HFFc6 (cell line): ENCODE data around the gene MED27. TPM values are rescaled to one million over a fixed set of nuclear protein-coding genes. Genes with fewer than 3 reads are reported as not detected.

Experiments used
- DNase-seq: peaks from one replicate; pipeline ENCODE4 v3.0.0-alpha.2; 2018
- H3K27ac Mint-ChIP-seq: 2 replicates; pipeline ENCODE4 v1.8.0; 2020; ENCODE audit warnings: mild to moderate bottlenecking, mixed read lengths
- H3K27me3 Mint-ChIP-seq: 2 replicates; pipeline ENCODE4 v1.8.0; 2021; ENCODE audit warnings: mild to moderate bottlenecking, moderate library complexity, mixed read lengths; ENCODE audit not compliant: insufficient read depth
- H3K36me3 Mint-ChIP-seq: 2 replicates; pipeline ENCODE4 v1.8.0; 2021; ENCODE audit warnings: low read depth, mixed read lengths
- H3K4me1 Mint-ChIP-seq: 2 replicates; pipeline ENCODE4 v1.8.0; 2020; ENCODE audit warnings: low read depth, mixed read lengths
- H3K4me3 Mint-ChIP-seq: 2 replicates; pipeline ENCODE4 v1.8.0; 2020; ENCODE audit warnings: mild to moderate bottlenecking, moderate library complexity, mixed read lengths
- H3K9me3 Mint-ChIP-seq: 2 replicates; pipeline ENCODE4 v1.8.0; 2020; ENCODE audit warnings: mild to moderate bottlenecking, mixed read lengths
- total RNA-seq, 6 experiments: library from RNA; stranded (reverse); fragmentation: NEBNext Ultra II Directional; extraction: Animal tissue kit (Norgen Biotek cat#: 25700); gene quantifications; 2 replicates in 1 of 6; 3 replicates in 5 of 6; pipeline ENCODE4 v1.2.3, GENCODE V29; 2021
- TF ChIP-seq, protein P1 (sequence below): fragments of 200-600 bp; sonication (generic); IDR thresholded peaks from 2 replicates; pipeline ENCODE4 v1.5.0; 2021; ENCODE audit warnings: antibody characterized with exemption, mild to moderate bottlenecking

Gene MED27
- total RNA-seq, 6 experiments from 2014 or later = 30.2 to 37.7 (median 32.7) TPM

DNA sequence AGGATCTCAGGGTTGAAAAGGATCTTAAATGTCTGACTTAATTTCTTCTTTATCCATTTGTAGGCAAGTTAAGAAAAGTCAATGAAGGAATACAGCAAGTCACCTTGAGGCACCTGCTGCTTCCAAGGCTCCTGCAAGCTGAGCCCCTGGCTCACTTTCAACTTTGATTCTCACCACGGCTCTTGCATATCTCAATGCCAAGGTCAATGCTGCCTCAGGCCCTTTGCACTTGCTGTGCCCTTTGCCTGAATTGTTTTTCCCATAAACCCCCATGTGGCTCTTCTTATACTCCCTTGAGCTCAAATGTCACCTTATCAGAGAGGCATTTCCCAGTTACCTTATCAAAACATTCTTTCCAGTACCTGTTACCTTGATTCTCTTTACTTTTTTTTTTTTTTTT, 195.4 kb downstream of the MED27 start:
- TF ChIP-seq, protein P1, sequence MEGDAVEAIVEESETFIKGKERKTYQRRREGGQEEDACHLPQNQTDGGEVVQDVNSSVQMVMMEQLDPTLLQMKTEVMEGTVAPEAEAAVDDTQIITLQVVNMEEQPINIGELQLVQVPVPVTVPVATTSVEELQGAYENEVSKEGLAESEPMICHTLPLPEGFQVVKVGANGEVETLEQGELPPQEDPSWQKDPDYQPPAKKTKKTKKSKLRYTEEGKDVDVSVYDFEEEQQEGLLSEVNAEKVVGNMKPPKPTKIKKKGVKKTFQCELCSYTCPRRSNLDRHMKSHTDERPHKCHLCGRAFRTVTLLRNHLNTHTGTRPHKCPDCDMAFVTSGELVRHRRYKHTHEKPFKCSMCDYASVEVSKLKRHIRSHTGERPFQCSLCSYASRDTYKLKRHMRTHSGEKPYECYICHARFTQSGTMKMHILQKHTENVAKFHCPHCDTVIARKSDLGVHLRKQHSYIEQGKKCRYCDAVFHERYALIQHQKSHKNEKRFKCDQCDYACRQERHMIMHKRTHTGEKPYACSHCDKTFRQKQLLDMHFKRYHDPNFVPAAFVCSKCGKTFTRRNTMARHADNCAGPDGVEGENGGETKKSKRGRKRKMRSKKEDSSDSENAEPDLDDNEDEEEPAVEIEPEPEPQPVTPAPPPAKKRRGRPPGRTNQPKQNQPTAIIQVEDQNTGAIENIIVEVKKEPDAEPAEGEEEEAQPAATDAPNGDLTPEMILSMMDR = no peak
- Mint-ChIP-seq H3K36me3 (no peaks in the 10 kb centered on the region), H3K4me1 (no peaks in the 10 kb centered on the region), H3K4me3 (no peak overlapping the region), H3K9me3 (no peaks in the 10 kb centered on the region), H3K27me3 (no peaks in the 10 kb centered on the region; the same call in 1 of the 2 replicates), H3K27ac (no peak overlapping the region)
- DNase-seq = no peak

GRCh38 chr9:131880833-131881583, 198.7 kb downstream of the MED27 start:
- H3K9me3 Mint-ChIP-seq = no peaks in the 10 kb centered on the region
- no peak overlapping the region for H3K4me3 Mint-ChIP-seq
- H3K4me1 Mint-ChIP-seq = peaks cover 13% of the 10 kb centered on the region
- no peaks in the 10 kb centered on the region; the same call in 1 of the 2 replicates for H3K27me3 Mint-ChIP-seq
- TF ChIP-seq, protein P1 = no peak
- no peak for DNase-seq
- H3K27ac Mint-ChIP-seq = no peak overlapping the region
- peaks cover 12% of the 10 kb centered on the region for H3K36me3 Mint-ChIP-seq

GRCh38 chr9:131879911-131880290, 199.8 kb downstream of the MED27 start:
- H3K4me3 Mint-ChIP-seq = no peak overlapping the region

DNA sequence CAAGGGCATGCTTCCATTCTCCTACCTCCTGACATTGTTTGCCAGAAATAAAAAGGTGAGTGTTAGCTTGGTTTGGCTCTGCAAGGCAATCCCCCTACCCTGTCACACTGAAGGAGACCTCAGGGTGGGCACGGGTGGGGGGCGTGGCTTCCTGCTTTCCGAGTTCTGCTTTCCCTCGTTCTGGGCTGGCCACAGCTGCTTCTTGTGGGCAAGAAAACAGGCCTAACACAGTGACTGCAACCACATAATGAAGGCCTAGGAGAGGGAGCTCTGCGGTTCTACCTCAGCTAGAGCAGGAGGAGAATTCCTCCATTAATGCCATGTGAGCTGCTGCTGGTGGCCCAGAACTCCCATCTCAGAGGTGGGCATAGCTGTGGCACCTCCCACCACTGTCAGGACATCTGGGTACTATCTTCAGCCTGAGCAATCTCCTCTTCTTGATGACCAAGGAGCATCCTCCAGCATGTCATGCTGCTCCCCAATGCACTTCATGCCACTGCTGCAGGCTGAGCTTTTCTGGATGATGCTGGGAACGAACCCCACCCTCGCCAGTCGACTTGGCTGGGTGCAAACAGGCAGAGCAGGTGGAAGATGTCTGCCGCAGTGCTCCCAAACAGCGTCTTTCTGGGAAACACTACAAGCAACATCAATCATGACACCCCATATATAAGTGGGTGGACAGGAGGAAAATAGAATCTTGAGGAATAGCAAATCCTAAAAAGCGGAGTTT, 200.3 kb downstream of the MED27 start:
- no peak overlapping the region for H3K4me3 Mint-ChIP-seq
- TF ChIP-seq, protein P1 = no peak
- DNase-seq = no peak
- H3K4me1 Mint-ChIP-seq = peaks cover 17% of the 10 kb centered on the region
- H3K27ac Mint-ChIP-seq = no peak overlapping the region
- peaks cover 13% of the 10 kb centered on the region for H3K36me3 Mint-ChIP-seq
- no peaks in the 10 kb centered on the region; the same call in 1 of the 2 replicates for H3K27me3 Mint-ChIP-seq
- no peaks in the 10 kb centered on the region for H3K9me3 Mint-ChIP-seq

More at GRCh38 chr9:131879911-131880290, 199.8 kb downstream of the MED27 start:
- TF ChIP-seq, protein P1 = no peak
- Mint-ChIP-seq H3K27ac (no peak overlapping the region), H3K36me3 (peaks cover 13% of the 10 kb centered on the region), H3K4me1 (peaks cover 17% of the 10 kb centered on the region), H3K9me3 (no peaks in the 10 kb centered on the region), H3K27me3 (no peaks in the 10 kb centered on the region; the same call in 1 of the 2 replicates)
- DNase-seq = no peak

DNA sequence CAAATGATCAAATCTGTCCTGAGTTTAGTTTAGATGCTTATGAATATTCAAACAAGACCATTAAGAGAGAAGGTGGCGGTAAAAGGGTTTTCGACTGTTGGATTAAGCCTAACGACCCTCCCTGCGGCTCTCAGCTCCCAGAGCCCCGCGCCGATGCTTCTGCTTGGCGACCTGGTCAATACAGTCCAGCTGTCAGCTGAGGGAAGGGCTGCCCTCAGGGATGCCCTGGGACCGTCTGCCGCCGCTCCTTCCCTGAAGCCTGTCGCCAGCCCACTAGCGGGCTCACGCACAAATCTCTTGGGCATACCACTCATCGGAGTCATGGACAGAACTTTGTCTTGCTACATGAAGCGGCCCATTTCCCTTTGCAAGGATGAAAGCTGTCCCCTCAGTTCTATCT, 203.2 kb downstream of the MED27 start:
- TF ChIP-seq, protein P1 = no peak
- Mint-ChIP-seq H3K4me3 (no peak overlapping the region), H3K36me3 (peaks cover 13% of the 10 kb centered on the region), H3K27ac (peak overlapping the region; percentile 67), H3K4me1 (peaks cover 17% of the 10 kb centered on the region), H3K27me3 (no peaks in the 10 kb centered on the region; the same call in 1 of the 2 replicates), H3K9me3 (no peaks in the 10 kb centered on the region)
- DNase-seq = no peak
